Measurements from ENCODE around the gene INSL3.

Gene INSL3

GRCh38 chr19:17775245-17775927 is 45.9 kb downstream of the INSL3 start:
- no peak overlapping the region for H3K27ac ChIP-seq
- TF ChIP-seq, protein P1, sequence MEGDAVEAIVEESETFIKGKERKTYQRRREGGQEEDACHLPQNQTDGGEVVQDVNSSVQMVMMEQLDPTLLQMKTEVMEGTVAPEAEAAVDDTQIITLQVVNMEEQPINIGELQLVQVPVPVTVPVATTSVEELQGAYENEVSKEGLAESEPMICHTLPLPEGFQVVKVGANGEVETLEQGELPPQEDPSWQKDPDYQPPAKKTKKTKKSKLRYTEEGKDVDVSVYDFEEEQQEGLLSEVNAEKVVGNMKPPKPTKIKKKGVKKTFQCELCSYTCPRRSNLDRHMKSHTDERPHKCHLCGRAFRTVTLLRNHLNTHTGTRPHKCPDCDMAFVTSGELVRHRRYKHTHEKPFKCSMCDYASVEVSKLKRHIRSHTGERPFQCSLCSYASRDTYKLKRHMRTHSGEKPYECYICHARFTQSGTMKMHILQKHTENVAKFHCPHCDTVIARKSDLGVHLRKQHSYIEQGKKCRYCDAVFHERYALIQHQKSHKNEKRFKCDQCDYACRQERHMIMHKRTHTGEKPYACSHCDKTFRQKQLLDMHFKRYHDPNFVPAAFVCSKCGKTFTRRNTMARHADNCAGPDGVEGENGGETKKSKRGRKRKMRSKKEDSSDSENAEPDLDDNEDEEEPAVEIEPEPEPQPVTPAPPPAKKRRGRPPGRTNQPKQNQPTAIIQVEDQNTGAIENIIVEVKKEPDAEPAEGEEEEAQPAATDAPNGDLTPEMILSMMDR (conservative IDR thresholded peaks at IDR 0.05) = peak; percentile 81
- TF ChIP-seq ZFX (IDR thresholded peaks at IDR 0.05) = no peak

DNA sequence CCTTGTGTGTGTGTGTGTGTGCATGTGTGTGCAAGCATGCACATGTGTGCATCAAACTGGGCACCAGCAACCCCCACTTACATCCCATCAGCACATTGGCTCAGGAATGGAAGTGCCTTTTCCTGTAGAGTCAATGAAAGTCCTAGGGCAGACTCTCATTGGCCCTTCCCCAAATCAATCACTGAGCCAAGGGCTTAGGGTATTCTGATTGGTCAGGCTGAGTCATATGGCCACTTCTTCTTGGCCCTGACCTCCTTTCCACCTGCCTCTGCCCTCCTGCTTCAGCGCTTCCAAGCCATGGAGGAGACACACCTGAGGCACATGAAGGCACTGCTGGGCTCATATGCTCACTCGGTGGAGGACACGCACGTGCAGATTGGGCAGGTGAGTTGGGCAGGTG is 49.1 kb downstream of the INSL3 start:
- H3K27ac ChIP-seq = no peak overlapping the region
- TF ChIP-seq, protein P1 (conservative IDR thresholded peaks at IDR 0.05) = no peak
- no peak for TF ChIP-seq ZFX (IDR thresholded peaks at IDR 0.05)

DNA sequence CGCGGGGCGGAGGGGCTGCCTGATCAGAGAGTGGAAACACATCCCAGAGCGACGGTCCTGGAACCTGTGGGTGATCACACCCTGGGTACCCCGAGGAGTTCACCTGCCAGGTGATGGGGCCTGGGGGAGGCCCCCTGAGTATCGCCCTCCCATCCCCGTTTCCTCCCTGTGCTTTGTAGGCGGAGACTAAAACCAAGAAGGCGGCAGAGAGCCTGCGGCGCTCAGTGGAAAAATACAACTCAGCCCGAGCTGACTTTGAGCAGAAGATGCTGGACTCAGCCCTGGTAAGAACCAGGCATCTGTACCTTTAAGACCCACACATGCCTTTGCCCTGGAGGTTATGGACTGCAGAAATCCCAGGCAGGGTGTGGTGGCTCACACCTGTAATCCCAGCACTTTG is 50.7 kb downstream of the INSL3 start:
- H3K27ac ChIP-seq = no peak overlapping the region
- no peak for TF ChIP-seq ZFX (IDR thresholded peaks at IDR 0.05)
- TF ChIP-seq, protein P1 (conservative IDR thresholded peaks at IDR 0.05) = no peak

- H3K27ac ChIP-seq = no peak overlapping the region
- TF ChIP-seq, protein P1 (conservative IDR thresholded peaks at IDR 0.05) = no peak
- TF ChIP-seq ZFX (IDR thresholded peaks at IDR 0.05) = no peak
Measured at GRCh38 chr19:17767559-17767958, 53.8 kb downstream of the INSL3 start.

- H3K27ac ChIP-seq = no peak overlapping the region
- TF ChIP-seq, protein P1 (conservative IDR thresholded peaks at IDR 0.05) = peak; percentile 95
- TF ChIP-seq ZFX (IDR thresholded peaks at IDR 0.05) = no peak
Measured at GRCh38 chr19:17766543-17767131, 54.7 kb downstream of the INSL3 start.

Measured in C4-2B (cell line).